ENCODE data around the gene GRID2. TPM values are rescaled to one million over a fixed set of nuclear protein-coding genes. Genes with fewer than 3 reads are reported as not detected.

GRID2 gene
- total and polyA plus RNA-seq, 2 of the 13 experiments (the other 11 are each of a cell fraction or from before 2014, with no cell fraction given) = not detected

- TF ChIP-seq ZNF142 (CRISPR knock-in tag; IDR thresholded peaks at IDR 0.05) (no peak), GMEB2 (CRISPR knock-in tag; IDR thresholded peaks at IDR 0.05; ENCODE audit: low read depth) (no peak), ZNF607 (CRISPR knock-in tag; IDR thresholded peaks at IDR 0.05; ENCODE audit: borderline replicate concordance) (no peak)
These were observed 558.7 kb downstream of the GRID2 start (continued) for GRCh38 chr4:92862509-92862908.

- H3K4me1 ChIP-seq (ENCODE audit: insufficient read depth, low read length) = no peaks in the 10 kb centered on the region
- no peak overlapping the region for H3K9ac ChIP-seq (ENCODE audit: insufficient read depth, low read depth, low read length)
- H2AFZ ChIP-seq (ENCODE audit: low read length) = no peak overlapping the region
- ChIA-PET CTCF (ENCODE audit: low intra/inter-chr PET ratio, low total read pairs) (no interaction called here), POLR2A (no interaction called here)
- FAIRE-seq = no peak
- BruUV-seq (replicated peaks) = no TSS peak
- H3K27ac ChIP-seq (ENCODE audit: extremely low read length, insufficient read depth, low read length) = no peak overlapping the region
- ATAC-seq = no peak
- WGBS (ENCODE audit: low lambda C conversion rate) = 0% methylated on average over 1 of the region's 1 CpG
- H3K4me2 ChIP-seq (ENCODE audit: low read depth, low read length) = no peak overlapping the region
- in situ Hi-C loops (cut with HindIII; ENCODE audit: extremely low pct_ligation_motif_present, low pct_unique_long_range_greater_than_20kb) (no loop called here), intact Hi-C loops (cut with micrococcal nuclease; ENCODE audit: unreplicated experiment) (no loop called here)
- no peaks in the 10 kb centered on the region for H3K36me3 ChIP-seq (replicated peaks in 1 of 2; ENCODE audit: control insufficient read depth in 1 of 2, insufficient read depth in 2 of 2, low read length in 2 of 2)
- no peaks in the 10 kb centered on the region for H3K27me3 ChIP-seq (ENCODE audit: control insufficient read depth in 1 of 2, insufficient read depth in 2 of 2, low read length in 2 of 2)
- H3K4me3 ChIP-seq (replicated peaks in 1 of 3; ENCODE audit: insufficient read depth in 1 of 3, low read depth in 2 of 3, low read length in 3 of 3) = no peak overlapping the region
- TF ChIP-seq MTA3 (CRISPR knock-in tag; IDR thresholded peaks at IDR 0.05) = no peak
- TF ChIP-seq ZNF296 (CRISPR knock-in tag; conservative IDR thresholded peaks at IDR 0.05) = no peak
- TF ChIP-seq ELF3 (CRISPR knock-in tag; IDR thresholded peaks at IDR 0.05) = no peak
- no peak for TF ChIP-seq CHCHD3 (CRISPR knock-in tag; IDR thresholded peaks at IDR 0.05)
- TF ChIP-seq ZSCAN12 (CRISPR knock-in tag; IDR thresholded peaks at IDR 0.05) = no peak
- TF ChIP-seq ZKSCAN1 (IDR thresholded peaks at IDR 0.05; ENCODE audit: low read length) = no peak
- TF ChIP-seq ZNF17 (CRISPR knock-in tag; IDR thresholded peaks at IDR 0.05) = no peak
- TF ChIP-seq YEATS4 (CRISPR knock-in tag; IDR thresholded peaks at IDR 0.05; ENCODE audit: borderline replicate concordance) = no peak
- no peaks in the 10 kb centered on the region for H4K20me1 ChIP-seq (ENCODE audit: insufficient read depth, low read length)
- H3K79me2 ChIP-seq (ENCODE audit: insufficient read depth, low read length) = no peaks in the 10 kb centered on the region
- no peaks in the 10 kb centered on the region for H3K9me3 ChIP-seq (ENCODE audit: low read length)
- DNase-seq (ENCODE audit: low spot score) = no peak
These were observed 560.3 kb downstream of the GRID2 start for GRCh38 chr4:92864096-92864495.

Measured in HepG2 (cell line).